ENCODE results near the gene TOP3A. TPM values are rescaled to one million over a fixed set of nuclear protein-coding genes. Genes with fewer than 3 reads are reported as not detected.

The TOP3A gene
- 32.3 to 41.4 TPM (median 35.8 TPM) in 5 replicates for total RNA-seq (2022; extraction: Qiagen RNA extraction)

GRCh38 chr17:18314731-18315561, at the start of gene TOP3A, which contains the start of gene SMCR8:
TSS of gene TOP3A (minus strand) at chr17:18314994. CDS start at chr17:18314778, 216 bp downstream.
TSS of gene SMCR8 (plus strand) at chr17:18315293. CDS start at chr17:18315790, 497 bp downstream.

GRCh38 chr17:18363101-18364049, 48.6 kb upstream of the TOP3A start, which contains the start of gene SHMT1:
TSS of gene SHMT1 (minus strand) at chr17:18363550. CDS start at chr17:18355981, 7,569 bp downstream.

GRCh38 chr17:18260332-18261145, 54.3 kb downstream of the TOP3A start, which contains the start of gene MIEF2:
TSS of gene MIEF2 (plus strand) at chr17:18260662. CDS start at chr17:18262721, 2,059 bp downstream.

GRCh38 chr17:18258356-18259038, 56.3 kb downstream of the TOP3A start, which contains the start of gene FLII:
TSS of gene FLII (minus strand) at chr17:18258738. CDS start at chr17:18258690, 48 bp downstream.

GRCh38 chr17:18225121-18225641, 89.6 kb downstream of the TOP3A start, which contains the start of gene LLGL1:
TSS of gene LLGL1 (plus strand) at chr17:18225635. CDS start at chr17:18225683, 48 bp downstream.

Other genes with a start within 250 kb of the TOP3A start
- gene DRG2, start 227.0 kb downstream of the TOP3A start, total RNA-seq (2022; extraction: Qiagen RNA extraction), result 48.8 to 54.9 TPM (median 51.3 TPM) in 5 replicates
- gene MYO15A, start 206.2 kb downstream of the TOP3A start, total RNA-seq (2022; extraction: Qiagen RNA extraction), result 0.34 to 0.54 TPM (median 0.37 TPM) in 5 replicates
- 48.1 to 62.0 TPM (median 51.7 TPM) in 5 replicates for gene ALKBH5, start 131.2 kb downstream of the TOP3A start, total RNA-seq (2022; extraction: Qiagen RNA extraction)
- gene LLGL1, start 89.4 kb downstream of the TOP3A start, total RNA-seq (2022; extraction: Qiagen RNA extraction), result 12.6 to 16.9 TPM (median 15.1 TPM) in 5 replicates
- gene FLII, start 56.3 kb downstream of the TOP3A start, total RNA-seq (2022; extraction: Qiagen RNA extraction), result 231 to 243 TPM (median 234 TPM) in 5 replicates
- gene MIEF2, start 54.3 kb downstream of the TOP3A start, total RNA-seq (2022; extraction: Qiagen RNA extraction), result 8.3 to 10.5 TPM (median 10.3 TPM) in 5 replicates
- 14.8 to 19.7 TPM (median 15.4 TPM) in 5 replicates for gene SMCR8, start 299 bp upstream of the TOP3A start, total RNA-seq (2022; extraction: Qiagen RNA extraction)
- gene SHMT1, start 48.6 kb upstream of the TOP3A start, total RNA-seq (2022; extraction: Qiagen RNA extraction), result 44.8 to 51.5 TPM (median 46.6 TPM) in 5 replicates
- gene EVPLL, start 62.8 kb upstream of the TOP3A start, total RNA-seq (2022; extraction: Qiagen RNA extraction), result not detected in 5 replicates
- not detected in 5 replicates for gene LGALS9C, start 161.8 kb upstream of the TOP3A start, total RNA-seq (2022; extraction: Qiagen RNA extraction)

All from A549 treated with Hydrocortisone at 1 μM for 4 hours (cell line).